Right lobe of liver (tissue), 4 donors: ENCODE measurements around the gene PTPN9.

ENCODE experiments used
- CTCF ChIP-seq, 4 donors: fragments of 200-600 bp in 3 of 4; fragments of 450-650 bp in 1 of 4; IDR thresholded peaks; one replicate each; pipeline versions ENCODE4 v1.5.1 to v1.8.0; 2016 to 2022; ENCODE audit warnings: antibody characterized with exemption in 4 of 4, mild to moderate bottlenecking in 2 of 4
- POLR2A ChIP-seq: fragments of 450-650 bp; IDR thresholded peaks from one replicate; pipeline ENCODE4 v1.6.1; 2017; ENCODE audit warnings: antibody characterized with exemption, mild to moderate bottlenecking
- donor health status: DM: no; HTN: no; CAD: no.
- donor health status: DM: no; HTN: no; CAD: no.
- donor health status: DM: no; HTN: yes; CAD: no.

DNA sequence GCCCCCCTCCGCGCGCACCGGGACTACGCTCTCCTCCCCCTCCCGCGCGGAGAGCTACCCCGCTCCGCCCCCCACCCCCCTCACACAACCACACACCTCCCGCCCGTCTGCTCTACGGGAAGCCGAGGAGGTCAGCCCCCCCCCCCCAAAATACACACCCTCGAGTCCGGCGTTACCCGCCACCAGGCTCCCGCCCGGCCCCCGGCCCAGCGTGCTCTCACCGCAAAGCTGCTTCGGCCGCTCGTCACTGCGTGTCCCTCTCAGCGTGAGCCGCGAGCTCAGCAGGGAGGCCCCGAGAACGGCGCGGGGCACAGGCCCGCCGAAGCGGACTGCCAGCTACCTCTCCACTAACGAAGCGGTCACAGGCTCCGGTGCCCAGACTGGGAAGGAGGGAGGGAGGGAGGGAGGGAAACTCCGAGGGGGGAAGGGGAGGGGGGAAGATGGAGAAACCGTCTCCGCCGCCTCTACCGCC, 127.9 kb downstream of the PTPN9 start:
- TF ChIP-seq CTCF (IDR thresholded peaks at IDR 0.05) (no peak), POLR2A (no peak)
